K562 (cell line): ENCODE measurements around the gene PPP1R12B. TPM values are rescaled to one million over a fixed set of nuclear protein-coding genes. Genes with fewer than 3 reads are reported as not detected.
A peak's percentile ranks its signal among the peaks of the same experiment; 100 is the strongest.

ENCODE experiments used
- ATAC-seq: fragments of 200-7000 bp; cut with Tn5 transposase; 3 replicates; pipeline ENCODE4 v1.9.1; 2020; ENCODE audit warnings: moderate library complexity
- BruUV-seq: library from RNA; stranded (reverse); fragments of 400-500 nt; replicated peaks from 2 replicates; lab custom pipeline; 2021; lab: Mats Ljungman, UMichigan
- CTCF ChIA-PET: fragments of 300-600 bp; formaldehyde crosslinking; extraction: SDS; loops from one replicate; lab custom pipeline; 2021; ENCODE audit warnings: low intra/inter-chr PET ratio; lab: Yijun Ruan, JAX
- POLR2A ChIA-PET: fragments of 300-600, 350-650 bp; sonication (Branson Sonifier 250); formaldehyde crosslinking; extraction: SDS; loops from one replicate; lab custom pipeline; 2021; ENCODE audit warnings: antibody characterized with exemption, inconsistent platforms; lab: Yijun Ruan, JAX
- DNase-seq, 4 experiments: peaks; one replicate each; pipeline versions ENCODE4 v3.0.0 to v3.0.0-alpha.2; 2011 to 2018; ENCODE audit warnings: low spot score in 3 of 4, mixed read lengths in 3 of 4; ENCODE audit errors: extremely low read depth in 1 of 4
- FAIRE-seq: peaks from 2 replicates; lab custom pipeline; 2011; peaks lifted over from hg19 to GRCh38; lab: Jason Lieb, UNC
- H2AFZ ChIP-seq: 2 replicates; pipeline ENCODE4 v1.6.0; 2011; ENCODE audit warnings: low read depth, low read length, control low read depth, inconsistent platforms
- H3K27ac ChIP-seq: fragments of 200-600 bp; 3 replicates; pipeline ENCODE4 v1.8.0; 2011; ENCODE audit warnings: low read depth, mild to moderate bottlenecking, control low read depth, inconsistent platforms, low read length, moderate library complexity, mixed read lengths; ENCODE audit errors: extremely low read depth
- H3K27me3 ChIP-seq, 2 experiments: fragments of 300-600 bp in 1 of 2; 2 replicates in 1 of 2; 3 replicates in 1 of 2; pipeline versions ENCODE4 v1.6.0 to v1.8.0; 2011; ENCODE audit warnings: inconsistent platforms in 2 of 2, low read length in 2 of 2, mild to moderate bottlenecking in 1 of 2, mixed read lengths in 1 of 2, moderate library complexity in 1 of 2; ENCODE audit not compliant: control insufficient read depth in 2 of 2, insufficient read depth in 2 of 2
- H3K36me3 ChIP-seq: fragments of 300-600 bp; 3 replicates; pipeline ENCODE4 v1.8.0; 2011; ENCODE audit warnings: mild to moderate bottlenecking, low read length, inconsistent platforms; ENCODE audit not compliant: control insufficient read depth, insufficient read depth
- H3K4me1 ChIP-seq, 2 experiments: fragments of 200-600 bp in 1 of 2; replicated peaks in 1 of 2; 2 replicates in 1 of 2; 3 replicates in 1 of 2; pipeline versions ENCODE4 v1.5.1 to v1.8.0; 2011; ENCODE audit warnings: inconsistent platforms in 2 of 2, low read length in 2 of 2, mild to moderate bottlenecking in 1 of 2, mixed read lengths in 1 of 2, moderate library complexity in 1 of 2; ENCODE audit not compliant: control insufficient read depth in 2 of 2, insufficient read depth in 2 of 2
- H3K4me2 ChIP-seq: 2 replicates; pipeline ENCODE4 v1.6.1; 2011; ENCODE audit warnings: low read length, control low read depth, inconsistent platforms, mixed read lengths; ENCODE audit not compliant: insufficient read depth
- H3K4me3 ChIP-seq: fragments of 200-600 bp; sonication (generic), shearing (Covaris generic); 2 replicates; pipeline ENCODE4 v1.5.1; 2016; ENCODE audit warnings: control low read depth, inconsistent platforms
- H3K79me2 ChIP-seq: fragments of 200-600 bp; 3 replicates; pipeline ENCODE4 v1.8.0; 2011; ENCODE audit warnings: low read length, inconsistent platforms; ENCODE audit not compliant: control insufficient read depth, insufficient read depth
- H3K9ac ChIP-seq, 2 experiments: 2 replicates each; pipeline versions ENCODE4 v1.6.0 to v1.6.1; 2011; ENCODE audit warnings: low read depth in 2 of 2, low read length in 2 of 2, control low read depth in 1 of 2, inconsistent platforms in 1 of 2, mild to moderate bottlenecking in 1 of 2, mixed read lengths in 1 of 2; ENCODE audit not compliant: insufficient read depth in 1 of 2
- H3K9me1 ChIP-seq: one replicate; pipeline ENCODE4 v1.6.0; 2011; ENCODE audit warnings: inconsistent platforms, mild to moderate bottlenecking, low read length, moderate library complexity; ENCODE audit not compliant: control insufficient read depth, insufficient read depth
- H3K9me3 ChIP-seq: replicated peaks from 2 replicates; pipeline ENCODE4 v1.5.1; 2011; ENCODE audit warnings: low read depth, low read length, inconsistent platforms; ENCODE audit not compliant: control insufficient read depth, insufficient read depth
- H4K20me1 ChIP-seq: replicated peaks from 2 replicates; pipeline ENCODE4 v1.6.1; 2011; ENCODE audit warnings: low read length, inconsistent platforms, mixed read lengths; ENCODE audit not compliant: control insufficient read depth, insufficient read depth
- DEAF1 ChIP-seq: fragments of 450-650 bp; formaldehyde crosslinking; IDR thresholded peaks from 2 replicates; pipeline ENCODE4 v1.4.0; 2020; ENCODE audit warnings: mild to moderate bottlenecking, moderate library complexity
- EP300 ChIP-seq: IDR thresholded peaks from 2 replicates; pipeline ENCODE4 v1.6.1; 2012; ENCODE audit warnings: low read length, improper control_type of control experiment
- GABPA ChIP-seq: fragments of 200-800 bp; sonication (Bioruptor generic); conservative IDR thresholded peaks from 2 replicates; pipeline ENCODE4 v1.6.1; 2016; ENCODE audit warnings: low read depth, missing genetic modification characterization, missing compliant biosample characterization
- HMBOX1 ChIP-seq: sonication (generic); IDR thresholded peaks from 2 replicates; pipeline ENCODE4 v1.6.1; 2016
- KAT7 ChIP-seq: sonication (generic); formaldehyde crosslinking; IDR thresholded peaks from 2 replicates; pipeline ENCODE4 v1.8.0; 2022; ENCODE audit warnings: missing genetic modification reagents, mild to moderate bottlenecking, borderline replicate concordance
- MTA2 ChIP-seq: fragments of 450-650 bp; IDR thresholded peaks from 2 replicates; pipeline ENCODE4 v1.6.1; 2016; ENCODE audit warnings: low read depth
- NFE2 ChIP-seq: IDR thresholded peaks from 2 replicates; pipeline ENCODE4 v1.6.1; 2014; ENCODE audit warnings: antibody characterized with exemption, low read depth
- NR2C2 ChIP-seq, 2 experiments: fragments of 200-800 bp in 1 of 2; sonication (Bioruptor generic) in 1 of 2; sonication (generic) in 1 of 2; formaldehyde crosslinking in 1 of 2; IDR thresholded peaks; 2 replicates each; pipeline versions ENCODE4 v1.6.1 to v1.8.0; 2016 to 2022; ENCODE audit warnings: mild to moderate bottlenecking in 1 of 2, missing compliant biosample characterization in 1 of 2, missing genetic modification characterization in 1 of 2, missing genetic modification reagents in 1 of 2
- POLR2H ChIP-seq: IDR thresholded peaks from 2 replicates; pipeline ENCODE4 v1.6.1; 2016; ENCODE audit warnings: missing genetic modification characterization, low read depth, mild to moderate bottlenecking, control low read depth, missing compliant biosample characterization, moderate library complexity
- ZNF174 ChIP-seq: fragments of 250-450 bp; sonication (Bioruptor Pico); IDR thresholded peaks from 2 replicates; pipeline ENCODE4 v1.4.0; 2020; ENCODE audit warnings: mild to moderate bottlenecking
- ZNF696 ChIP-seq: fragments of 250-450 bp; sonication (Bioruptor Pico); conservative IDR thresholded peaks from 2 replicates; pipeline ENCODE4 v1.4.0; 2020; ENCODE audit warnings: mild to moderate bottlenecking, moderate library complexity
- WGBS: fragments of 100-300 bp; shearing (Covaris generic); methylation state at CpG from one replicate; pipeline ENCODE4 v1.1.6; 2016; ENCODE audit warnings: low coverage, mixed read lengths; ENCODE audit not compliant: insufficient coverage; ENCODE audit errors: missing lambda C conversion rate; 5-methylcytosine and 5-hydroxymethylcytosine counted together
- in situ Hi-C: fragments of 300-500 bp; cut with MboI; formaldehyde crosslinking; loops from 4 replicates; pipeline ENCODE4 v1.15.0; 2018; ENCODE audit warnings: inconsistent platforms, mixed read lengths
- intact Hi-C: fragments of 100-400 bp; cut with micrococcal nuclease; formaldehyde crosslinking; loops from 2 replicates; pipeline ENCODE4 v1.14.2; 2022
- polyA plus RNA-seq, 8 experiments: library from polyadenylated mRNA; depleted of rRNA in 4 of 8; stranded (reverse) in 5 of 8; unstranded in 3 of 8; fragments of >200 nt; fragmentation: Nextera tagmentation in 2 of 8; fragmentation: Illumina TruSeq in 1 of 8; extraction: Ambion mirVana in 2 of 8; extraction: Trizol in 1 of 8; gene quantifications; 2 replicates each; pipeline versions ENCODE4 v1.2.1 to v1.2.3, GENCODE V29; 2011 to 2014; ENCODE audit warnings: inconsistent platforms in 1 of 8, missing spikeins in 1 of 8
- total RNA-seq, 7 experiments: library from RNA; depleted of rRNA in 6 of 7; stranded (reverse); fragments of >200 nt in 6 of 7; fragmentation: Illumina TruSeq in 2 of 7; extraction: Trizol in 2 of 7; gene quantifications; 2 replicates each; pipeline versions ENCODE4 v1.2.1 to v1.2.3, GENCODE V29; 2011 to 2021; ENCODE audit warnings: low replicate concordance in 1 of 7

PPP1R12B gene
- total and polyA plus RNA-seq, 9 of the 15 experiments (the other 6 are each of a cell fraction or from before 2014, with no cell fraction given) = 0.73 to 16.9 (median 13.6) TPM

GRCh38 chr1:202348005-202348508, 442 bp upstream of the PPP1R12B start:
- no TSS peak for BruUV-seq
- Histone ChIP-seq H2AFZ (peak overlapping the region; percentile 88), H3K4me2 (peak overlapping the region; percentile 35), H3K4me3 (peak overlapping the region; percentile 77; the same call in 1 of the 2 replicates), H3K79me2 (peaks cover 44% of the 10 kb centered on the region), H3K4me1 (peaks cover 5 to 18% of the 10 kb centered on the region in 2 experiments), H3K27me3 (no peaks in the 10 kb centered on the region), H3K27ac (peak overlapping the region; percentile 34; the same call in 2 of the 3 replicates), H3K36me3 (no peaks in the 10 kb centered on the region), H4K20me1 (peaks cover 8% of the 10 kb centered on the region; the same call in 1 of the 2 replicates), H3K9ac (peak overlapping the region in 1 of 2 experiments; percentile 40; a peak in 1 of 4 replicates), H3K9me3 (no peaks in the 10 kb centered on the region), H3K9me1 (no peaks in the 10 kb centered on the region)
- in situ Hi-C loops = no loop called here
- FAIRE-seq = peak; percentile 98
- intact Hi-C loops = loop anchor here (10.0 kb wide), 2 partner anchors 257 to 367 kb away; partner anchors contain the start of gene SYT2
- DNase-seq = no peak
- no peak for ATAC-seq
- ChIA-PET POLR2A (interaction anchor here (0.6 to 3.2 kb wide), 13 partner anchors 11 to 1128 kb away, joined by 3 to 20 read pairs (median 3); no protein-coding TSS in a partner anchor), CTCF (interaction anchor here (1.5 kb wide), 1 partner anchor 224 kb away, joined by 3 read pairs; no protein-coding TSS in a partner anchor)
- WGBS = 47% methylated on average over 6 of the region's 6 CpGs
- TF ChIP-seq GABPA (tag) (peak; percentile 85), KAT7 (CRISPR knock-in tag) (0 out of 2 replicates have a peak, but pooled peaks have one; percentile 18), HMBOX1 (peak; percentile 85), POLR2H (tag) (peak; percentile 50), NFE2 (0 out of 2 replicates have a peak, but pooled peaks have one; percentile 29), MTA2 (peak; percentile 55; the same call in 1 of the 2 replicates), NR2C2 (CRISPR knock-in tag; IDR thresholded peaks at IDR 0.05) (no peak), NR2C2 (tag; IDR thresholded peaks at IDR 0.05) (0 out of 2 replicates have a peak, but pooled peaks have one; percentile 71), DEAF1 (CRISPR knock-in tag) (0 out of 2 replicates have a peak, but pooled peaks have one; percentile 8), ZNF696 (CRISPR knock-in tag) (no peak), EP300 (peak; percentile 48), ZNF174 (CRISPR knock-in tag) (no peak)
